HG03439 (cell line): ENCODE results near the gene BTBD18.

Experiments used
- ATAC-seq: cut with Tn5 transposase; IDR thresholded peaks from one replicate; pipeline ENCODE4 v1.9.1; 2021; ENCODE audit warnings: mild to moderate bottlenecking, moderate library complexity; ENCODE audit not compliant: unreplicated experiment

BTBD18 gene

GRCh38 chr11:57751676-57752253 lies at the start of gene BTBD18:
Gene BTBD18, minus strand, starts transcription at chr11:57751819. Its CDS starts 631 bp downstream, at chr11:57751188.
- ATAC-seq: no peak

GRCh38 chr11:57801183-57801485 lies 49.5 kb upstream of the BTBD18 start:
- no peak for ATAC-seq

GRCh38 chr11:57800444-57801182 lies 49.0 kb upstream of the BTBD18 start:
- ATAC-seq: peak; percentile 80

GRCh38 chr11:57798905-57799559 lies 47.4 kb upstream of the BTBD18 start:
- no peak for ATAC-seq

GRCh38 chr11:57793351-57794115 lies 41.9 kb upstream of the BTBD18 start:
- no peak for ATAC-seq

GRCh38 chr11:57792870-57793269 lies 41.3 kb upstream of the BTBD18 start:
- no peak for ATAC-seq

- ATAC-seq: peak; percentile 65
These were observed 40.5 kb upstream of the BTBD18 start for GRCh38 chr11:57792060-57792541.

- ATAC-seq: no peak
These were observed 39.9 kb upstream of the BTBD18 start for GRCh38 chr11:57791321-57792059.

- no peak for ATAC-seq
These were observed 37.1 kb upstream of the BTBD18 start for GRCh38 chr11:57788703-57789088.

- no peak for ATAC-seq
These were observed 36.5 kb upstream of the BTBD18 start for GRCh38 chr11:57787920-57788702.

- ATAC-seq: no peak
These were observed 35.5 kb upstream of the BTBD18 start for GRCh38 chr11:57787006-57787604.

- no peak for ATAC-seq
These were observed 34.8 kb upstream of the BTBD18 start for GRCh38 chr11:57786436-57786835.

GRCh38 chr11:57785072-57785471 lies 33.5 kb upstream of the BTBD18 start:
- ATAC-seq: no peak

- ATAC-seq: no peak
These were observed 29.9 kb upstream of the BTBD18 start for GRCh38 chr11:57781529-57781943.

- no peak for ATAC-seq
These were observed 27.7 kb upstream of the BTBD18 start for GRCh38 chr11:57779276-57779675.

GRCh38 chr11:57778318-57779037 lies 26.9 kb upstream of the BTBD18 start:
- no peak for ATAC-seq

GRCh38 chr11:57777969-57778317 lies 26.3 kb upstream of the BTBD18 start:
- no peak for ATAC-seq

- no peak for ATAC-seq
These were observed 25.1 kb upstream of the BTBD18 start for GRCh38 chr11:57776577-57777210.
